NCI-H82 treated with DMSO at 0.1 percent for 48 hours (cell line): ENCODE results near the gene FAM47A.

Source experiments
- DNase-seq: peaks from one replicate; lab custom pipeline; 2025; ENCODE audit not compliant: unreplicated experiment; lab: John Stamatoyannopoulos, UW

FAM47A gene

DNA sequence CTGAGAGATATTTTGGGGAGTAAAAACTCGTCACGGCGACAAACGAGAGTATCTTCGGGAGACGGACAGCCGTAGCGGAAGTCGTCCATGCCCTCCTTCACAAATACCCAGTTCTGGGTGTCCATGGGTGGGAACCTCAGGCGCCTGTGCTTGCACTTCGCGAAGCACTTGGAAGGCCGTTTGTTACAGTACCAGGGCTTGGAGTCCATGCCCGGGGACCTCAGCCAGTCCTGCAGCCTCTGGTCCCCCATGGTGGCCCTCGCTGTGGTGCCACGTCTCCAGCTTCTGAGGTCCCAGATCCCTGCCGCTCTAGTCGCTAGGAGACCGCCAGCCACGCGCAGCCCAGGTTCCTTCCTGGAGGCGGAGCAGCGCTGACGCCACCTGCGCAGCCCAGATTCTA lies at the start of gene FAM47A:
TSS of gene FAM47A (minus strand) at position 287 of the 400 bp plus-strand sequence. CDS start at position 251, 36 bp downstream.
- no peak for DNase-seq

DNA sequence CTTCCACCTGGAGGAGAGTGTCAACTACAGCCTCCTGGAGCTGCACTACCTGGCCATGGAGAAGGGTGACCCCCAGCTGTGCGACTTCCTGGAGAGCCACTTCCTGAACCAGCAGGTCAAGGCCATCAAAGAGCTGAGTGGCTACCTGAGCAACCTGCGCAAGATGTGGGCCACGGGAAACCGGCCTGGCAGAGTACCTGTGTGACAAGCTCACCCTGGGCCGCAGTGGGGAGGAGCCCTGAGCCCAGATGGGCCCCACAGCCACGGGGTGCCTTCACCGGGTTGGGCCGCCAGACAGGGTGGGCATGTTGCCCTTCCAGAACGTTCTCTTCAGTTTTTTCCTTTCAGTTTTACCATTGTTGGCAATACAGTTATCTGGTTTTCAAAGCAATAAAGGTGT lies 15.2 kb upstream of the FAM47A start:
- DNase-seq: no peak

DNA sequence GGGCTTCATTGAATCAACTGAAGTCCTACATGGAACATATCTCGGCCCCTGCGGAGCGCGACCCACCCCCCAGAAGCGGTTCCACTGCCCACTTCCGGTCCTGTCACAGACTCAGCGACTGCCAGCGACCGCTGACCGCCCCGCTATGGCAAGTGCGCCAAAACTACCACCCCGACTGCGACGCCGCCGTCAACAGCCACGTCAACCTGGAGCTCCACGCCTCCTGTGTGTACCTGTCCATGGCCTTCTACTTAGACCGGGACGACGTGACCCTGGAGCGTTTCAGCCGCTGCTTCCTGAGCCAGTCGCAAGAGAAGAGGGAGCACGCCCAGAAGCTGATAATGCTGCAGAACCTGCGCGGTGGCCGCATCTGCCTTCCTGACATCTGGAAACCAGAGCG lies 14.8 kb upstream of the FAM47A start:
- no peak for DNase-seq

DNA sequence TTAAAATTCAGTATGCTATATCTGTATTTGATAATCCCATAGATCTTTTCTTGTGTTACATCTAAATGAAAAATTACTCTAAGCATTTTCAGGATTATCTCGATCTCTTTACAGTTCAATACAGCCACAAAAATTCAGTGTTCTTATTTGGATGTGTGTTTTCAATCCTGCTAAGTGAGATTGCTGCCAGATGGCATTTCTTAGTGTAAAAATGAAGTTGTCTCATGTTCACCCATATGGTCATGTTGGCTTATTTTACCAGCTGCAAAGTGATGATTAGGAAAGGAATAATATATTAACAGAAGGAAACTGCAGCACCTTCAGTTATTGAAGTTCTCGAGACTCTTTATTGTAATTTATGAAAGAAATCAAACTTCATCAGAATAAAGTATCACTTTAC lies 12.1 kb upstream of the FAM47A start:
- DNase-seq: no peak

DNA sequence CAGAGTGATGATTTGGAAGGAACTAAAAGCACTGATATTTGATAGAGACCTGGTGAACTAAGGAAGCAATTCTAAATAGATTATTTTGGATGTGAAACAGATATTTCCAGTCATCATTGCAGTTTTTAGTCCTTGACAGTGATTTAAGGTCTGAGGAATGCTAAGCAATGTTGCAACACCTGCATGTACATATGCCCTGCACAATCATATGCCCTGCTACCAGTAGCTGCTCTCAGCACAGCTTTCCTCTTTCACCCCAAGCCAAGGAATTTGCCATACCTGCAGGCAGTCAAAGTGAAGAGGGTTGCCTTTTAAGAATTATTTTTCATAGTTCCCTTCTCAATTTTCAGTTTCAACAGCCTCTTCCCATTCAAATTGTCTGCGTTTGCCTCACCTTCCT lies 8.7 kb upstream of the FAM47A start:
- DNase-seq: no peak

DNA sequence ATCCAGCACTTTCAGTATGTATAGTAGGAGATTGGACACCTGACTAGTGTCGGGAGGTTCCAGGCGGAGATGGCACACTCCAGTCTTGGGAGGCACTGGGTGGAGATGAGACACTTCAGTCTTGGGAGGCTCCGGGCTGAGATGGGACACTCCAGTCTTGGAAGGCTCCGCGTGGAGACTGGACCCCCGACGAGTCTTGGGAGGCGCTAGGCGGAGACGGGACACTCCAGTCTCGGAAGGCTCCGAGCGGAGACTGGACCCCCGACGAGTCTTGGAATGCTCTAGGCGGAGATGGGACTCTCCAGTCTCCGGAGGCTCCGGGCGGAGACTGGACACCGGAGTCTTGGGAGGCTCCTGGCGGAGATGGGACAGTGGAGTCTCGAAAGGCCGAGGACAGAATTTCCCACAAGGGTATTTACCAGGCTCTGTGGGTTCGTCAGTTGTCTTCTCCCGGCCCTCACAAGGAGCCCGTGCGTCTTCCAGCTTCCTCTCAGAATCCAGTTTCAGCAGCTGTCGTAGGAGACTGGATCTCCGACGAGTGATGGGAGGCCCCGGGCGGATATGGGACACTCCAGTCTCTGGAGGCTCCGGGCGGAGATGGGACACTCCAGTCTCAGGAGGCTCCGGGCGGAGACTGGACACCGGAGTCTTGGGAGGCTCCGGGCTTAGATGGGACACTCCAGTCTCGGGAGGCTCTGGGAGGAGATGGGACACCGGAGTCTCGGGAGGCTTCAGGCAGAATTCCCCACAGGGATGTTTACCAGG lies 952 bp downstream of the FAM47A start:
- no peak for DNase-seq

DNA sequence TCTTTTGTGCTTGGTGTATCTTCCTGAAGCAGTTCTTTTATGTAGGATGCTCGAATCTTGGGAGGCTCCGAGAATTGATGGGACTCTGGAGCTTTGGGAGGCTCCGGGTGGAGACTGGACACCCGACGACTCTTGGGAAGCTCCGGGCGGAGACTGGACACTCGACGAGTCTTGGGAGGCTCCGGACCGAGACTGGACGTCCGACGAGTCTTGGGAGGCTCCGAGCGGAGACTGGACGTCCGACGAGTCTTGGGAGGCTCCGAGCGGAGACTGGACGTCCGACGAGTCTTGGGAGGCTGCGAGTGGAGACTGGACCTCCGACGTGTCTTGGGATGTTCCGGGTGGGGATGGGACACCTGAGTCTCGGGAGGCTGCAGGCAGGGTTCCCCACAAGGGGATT lies 1.6 kb downstream of the FAM47A start:
- no peak for DNase-seq

DNA sequence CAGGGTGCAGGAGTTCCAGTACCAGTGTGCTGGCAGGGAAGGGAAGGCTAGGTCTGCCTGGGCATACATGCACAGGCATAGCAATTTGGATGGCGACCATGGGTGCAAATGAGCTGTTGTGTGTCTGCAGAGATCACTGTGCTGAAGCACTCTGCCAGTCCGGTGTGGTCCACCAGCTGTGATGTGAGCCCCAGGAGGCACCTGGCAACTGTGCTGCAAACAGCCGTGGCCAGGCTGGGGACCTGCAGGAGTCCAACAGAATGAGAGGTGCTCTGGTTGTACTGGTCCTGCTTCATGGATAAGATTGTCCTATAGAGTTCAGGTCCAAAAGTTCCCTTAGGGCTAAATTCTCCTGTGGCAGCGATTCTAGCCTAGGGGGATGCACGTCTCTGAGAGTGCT lies 6.1 kb downstream of the FAM47A start:
- no peak for DNase-seq

DNA sequence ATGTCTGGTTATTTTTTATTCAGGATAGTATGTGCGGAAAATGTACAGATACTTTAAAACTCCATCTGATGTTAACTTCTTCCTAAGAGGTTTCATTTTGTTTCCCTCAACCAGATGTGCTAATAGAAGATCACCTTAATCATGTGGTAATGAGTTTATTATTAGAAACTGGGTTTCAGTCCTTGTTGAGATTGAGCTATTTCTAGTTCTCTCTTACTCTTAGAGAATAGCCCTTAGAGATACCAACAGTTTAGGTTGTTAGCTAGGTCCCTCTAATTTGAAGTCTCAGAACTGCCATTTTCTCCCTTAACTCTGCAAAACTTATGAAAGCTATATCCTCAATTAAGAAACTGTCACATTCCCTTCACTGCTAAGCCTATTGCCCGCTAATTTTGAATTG lies 13.0 kb downstream of the FAM47A start:
- DNase-seq: no peak

DNA sequence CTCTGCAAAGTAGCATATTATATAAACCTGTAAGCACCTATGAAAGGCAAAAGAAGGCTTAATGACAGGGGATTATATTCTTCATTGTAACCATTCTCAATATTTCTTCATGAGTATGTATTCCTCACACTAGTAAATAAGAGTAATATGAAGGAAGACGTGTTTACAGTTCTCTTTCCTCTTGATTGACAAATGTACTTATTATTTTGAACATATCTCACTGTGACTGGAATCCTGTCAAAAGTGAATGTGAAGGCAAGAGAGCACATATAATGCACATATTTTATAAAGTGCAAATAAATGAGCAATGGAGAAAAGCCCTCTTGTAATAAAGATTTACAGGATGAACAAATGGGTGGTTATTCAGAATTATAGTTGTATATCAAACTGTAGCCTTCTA lies 19.7 kb downstream of the FAM47A start:
- DNase-seq: no peak
